ENCODE data around the gene PKD1L1.

- no peak for TF ChIP-seq CTCF (conservative IDR thresholded peaks at IDR 0.05; ENCODE audit: low read depth, low read length)
- TF ChIP-seq EZH2 (IDR thresholded peaks at IDR 0.05; ENCODE audit: borderline replicate concordance, low read depth, low read length, poor library complexity, severe bottlenecking): no peak
These were observed 53.2 kb downstream of the PKD1L1 start for GRCh38 chr7:47895026-47895425.
